ENCODE data around the gene CCDC198. TPM values are rescaled to one million over a fixed set of nuclear protein-coding genes. Genes with fewer than 3 reads are reported as not detected.

The CCDC198 gene
- total RNA-seq, 1 donor from 2014 or later = 5.8 TPM

DNA sequence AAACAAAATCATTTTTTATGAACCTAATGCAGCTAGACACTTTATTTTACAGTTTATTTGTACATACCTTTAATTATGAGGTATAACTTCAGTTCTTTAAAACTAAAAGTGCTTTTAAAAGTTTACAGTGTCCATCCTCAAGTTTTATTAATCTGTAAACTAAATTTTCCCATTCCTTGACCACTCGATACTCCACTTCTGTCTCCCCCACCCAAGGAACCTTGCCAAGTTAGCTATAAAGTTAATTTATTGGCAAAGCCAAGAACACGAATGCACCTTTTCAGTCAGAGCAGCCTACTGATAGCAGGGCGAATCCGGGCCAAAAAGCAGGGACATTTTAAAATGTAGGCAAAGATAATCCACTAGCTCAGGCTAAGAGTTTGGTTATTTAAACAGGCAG lies 73.6 kb downstream of the CCDC198 start:
- TF ChIP-seq EZH2 (IDR thresholded peaks at IDR 0.05; ENCODE audit: insufficient read depth, low read length) (no peak), CTCF (IDR thresholded peaks at IDR 0.05; ENCODE audit: insufficient read depth, low read depth, low read length) (no peak)
- no peak overlapping the region for H3K4me3 ChIP-seq (ENCODE audit: insufficient read depth, low read depth, low read length)
- H3K79me2 ChIP-seq (ENCODE audit: insufficient read depth, low read length) = no peaks in the 10 kb centered on the region
- H3K9ac ChIP-seq (ENCODE audit: low read length) = no peak overlapping the region
- no peaks in the 10 kb centered on the region for H3K4me1 ChIP-seq (ENCODE audit: insufficient read depth, low read length)
- FAIRE-seq (no peak), DNase-seq (ENCODE audit: low read depth) (no peak)
- H3K4me3 Mint-ChIP-seq (ENCODE audit: unreplicated experiment) = no peak overlapping the region
- no peaks in the 10 kb centered on the region for H3K36me3 Mint-ChIP-seq (ENCODE audit: low read depth, unreplicated experiment)
- H3K4me2 ChIP-seq (ENCODE audit: low read length) = no peak overlapping the region
- no peak overlapping the region for H3K27ac ChIP-seq (ENCODE audit: low read depth, low read length)
- no peak overlapping the region for H2AFZ ChIP-seq (ENCODE audit: low read depth, low read length)
- no peaks in the 10 kb centered on the region for H4K20me1 ChIP-seq (ENCODE audit: insufficient read depth, low read length)
- no peaks in the 10 kb centered on the region for H3K9me3 ChIP-seq (ENCODE audit: insufficient read depth, low read depth, low read length)
- peaks cover 7% of the 10 kb centered on the region for H3K4me1 Mint-ChIP-seq (ENCODE audit: low read depth, unreplicated experiment)
- H3K27me3 ChIP-seq (ENCODE audit: insufficient read depth, low read length) = no peaks in the 10 kb centered on the region
- no peaks in the 10 kb centered on the region for H3K9me3 Mint-ChIP-seq (ENCODE audit: unreplicated experiment)
- no peak overlapping the region for H3K27ac Mint-ChIP-seq (ENCODE audit: unreplicated experiment)
- H3K36me3 ChIP-seq (ENCODE audit: insufficient read depth, low read length) = no peaks in the 10 kb centered on the region
- H3K27me3 Mint-ChIP-seq (ENCODE audit: low read depth, unreplicated experiment) = no peaks in the 10 kb centered on the region

Other genes starting within 250 kb of the CCDC198 start
- gene EXOC5, start 225.0 kb downstream of the CCDC198 start, total RNA-seq = 77.4 and 94.2 TPM in 2 replicates
- gene AP5M1, start 224.9 kb downstream of the CCDC198 start, total RNA-seq = 51.1 and 61.1 TPM in 2 replicates
- gene NAA30, start 103.3 kb downstream of the CCDC198 start, total RNA-seq = 20.1 and 27.3 TPM in 2 replicates

All from astrocyte (in vitro differentiated cells and primary cell).